Measurements from ENCODE around the gene ZRANB3.
"Not testable (repeated sequence)": the region's sequence is repeated elsewhere in the genome, so short reads cannot be mapped to it uniquely, and the experiment has no call there.

The ZRANB3 gene

GRCh38 chr2:135124924-135125886 lies 405.8 kb downstream of the ZRANB3 start:
- Mint-ChIP-seq H3K4me1 (ENCODE audit: low read depth) (no peaks in the 10 kb centered on the region), H3K9me3 (no peaks in the 10 kb centered on the region), H3K27me3 (ENCODE audit: low read depth) (no peaks in the 10 kb centered on the region), H3K36me3 (ENCODE audit: low read depth) (peaks cover 29% of the 10 kb centered on the region), H3K4me3 (no peak overlapping the region), H3K27ac (no peak overlapping the region)
- no peak for DNase-seq (ENCODE audit: low spot score)

DNA sequence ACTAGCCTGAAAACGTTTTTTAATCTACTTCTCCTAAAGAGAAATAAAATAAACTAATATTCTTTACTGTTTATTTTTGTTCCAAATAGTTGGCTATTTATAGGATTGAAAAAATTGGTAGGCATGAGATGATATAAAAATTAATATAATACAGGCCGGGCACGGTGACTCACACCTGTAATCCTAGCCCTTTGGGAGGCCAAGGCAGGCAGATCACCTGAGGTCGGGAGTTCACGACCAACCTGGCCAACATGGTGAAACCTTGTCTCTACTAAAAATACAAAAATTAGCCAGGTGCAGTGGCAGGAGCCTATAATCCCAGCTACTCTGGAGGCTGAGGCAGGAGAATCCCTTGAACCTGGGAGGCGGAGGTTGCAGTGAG lies 409.4 kb downstream of the ZRANB3 start:
- not testable (repeated sequence) for DNase-seq (ENCODE audit: low spot score); H3K4me3 Mint-ChIP-seq; H3K4me1 Mint-ChIP-seq (ENCODE audit: low read depth); H3K27ac Mint-ChIP-seq; H3K27me3 Mint-ChIP-seq (ENCODE audit: low read depth); H3K9me3 Mint-ChIP-seq
- H3K36me3 Mint-ChIP-seq (ENCODE audit: low read depth) = peaks cover 18% of the 10 kb centered on the region

DNA sequence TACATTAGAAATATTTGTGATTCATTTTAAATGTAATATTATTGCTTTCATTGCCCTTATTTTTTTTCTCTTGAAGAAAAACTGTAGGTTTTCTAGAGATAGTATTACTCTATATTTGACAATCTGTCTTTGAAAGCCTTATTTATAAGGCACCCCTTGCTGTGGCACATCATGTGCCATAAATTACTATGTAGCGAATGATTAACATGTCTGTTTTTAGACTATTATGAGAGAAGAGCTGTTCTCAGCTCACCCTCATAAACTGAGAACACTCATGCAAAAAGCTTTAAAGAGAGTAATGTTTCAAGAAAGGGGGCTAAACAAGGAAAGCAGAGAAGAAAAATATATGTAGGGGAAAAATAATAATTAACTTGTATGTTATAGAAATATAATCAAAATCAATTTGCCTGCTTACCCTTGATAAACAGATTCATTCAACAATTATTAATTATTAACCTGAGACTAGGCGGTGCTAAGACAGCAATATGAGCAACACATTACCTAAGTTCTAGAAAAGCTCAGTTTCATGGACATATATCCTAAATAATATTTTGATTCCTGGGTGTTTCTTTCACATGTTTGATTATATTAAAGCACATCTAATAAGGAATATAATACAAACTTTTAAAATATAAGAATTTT lies 409.9 kb downstream of the ZRANB3 start:
- DNase-seq (ENCODE audit: low spot score) = no peak
- peaks cover 18% of the 10 kb centered on the region for H3K36me3 Mint-ChIP-seq (ENCODE audit: low read depth)
- no peaks in the 10 kb centered on the region for H3K27me3 Mint-ChIP-seq (ENCODE audit: low read depth)
- no peak overlapping the region for H3K27ac Mint-ChIP-seq
- no peaks in the 10 kb centered on the region for H3K9me3 Mint-ChIP-seq
- H3K4me3 Mint-ChIP-seq = no peak overlapping the region
- no peaks in the 10 kb centered on the region for H3K4me1 Mint-ChIP-seq (ENCODE audit: low read depth)

DNA sequence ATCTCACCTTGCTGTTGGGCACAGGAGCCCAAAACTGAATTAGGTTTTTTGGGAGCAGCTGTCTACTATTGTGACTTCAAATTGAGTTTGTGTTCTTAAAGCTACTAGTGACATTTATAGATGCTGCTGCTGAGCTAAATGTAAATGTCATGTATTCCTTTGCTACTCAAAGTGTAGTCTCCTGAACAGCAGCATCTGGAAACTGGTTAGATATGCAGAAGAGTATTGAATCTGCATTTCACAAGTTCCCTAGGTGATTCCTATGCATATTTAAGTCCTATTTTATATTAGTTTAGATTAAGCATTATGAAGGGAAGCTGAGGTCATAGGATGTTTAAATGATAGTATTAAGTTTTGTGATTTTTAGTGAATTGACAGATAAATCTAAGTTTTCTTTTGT lies 411.4 kb downstream of the ZRANB3 start:
- no peak overlapping the region for H3K4me3 Mint-ChIP-seq
- no peaks in the 10 kb centered on the region for H3K27me3 Mint-ChIP-seq (ENCODE audit: low read depth)
- H3K9me3 Mint-ChIP-seq = no peaks in the 10 kb centered on the region
- H3K4me1 Mint-ChIP-seq (ENCODE audit: low read depth) = no peaks in the 10 kb centered on the region
- H3K27ac Mint-ChIP-seq = no peak overlapping the region
- no peak for DNase-seq (ENCODE audit: low spot score)
- H3K36me3 Mint-ChIP-seq (ENCODE audit: low read depth) = peaks cover 11% of the 10 kb centered on the region

DNA sequence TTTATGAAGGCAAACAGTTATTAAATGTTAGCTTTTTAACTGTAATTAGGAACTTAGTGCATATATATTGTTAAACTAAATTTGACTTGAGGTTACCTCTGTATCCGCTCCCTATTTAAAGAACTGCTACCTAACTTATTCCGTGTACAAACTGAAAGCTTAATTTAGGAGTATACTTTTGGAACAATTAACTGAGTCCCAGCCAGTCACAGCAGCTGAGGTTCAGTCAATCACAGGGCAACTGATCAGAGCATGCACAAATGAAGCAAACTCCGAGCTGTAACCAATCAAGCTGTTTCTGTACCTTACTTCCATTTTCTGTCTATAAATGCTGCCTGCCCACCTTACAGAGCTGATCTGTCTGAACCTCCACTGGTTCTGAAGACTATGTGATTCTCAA lies 417.7 kb downstream of the ZRANB3 start:
- H3K4me3 Mint-ChIP-seq = no peak overlapping the region
- H3K27me3 Mint-ChIP-seq (ENCODE audit: low read depth) = no peaks in the 10 kb centered on the region
- peaks cover 5% of the 10 kb centered on the region for H3K36me3 Mint-ChIP-seq (ENCODE audit: low read depth)
- no peak for DNase-seq (ENCODE audit: low spot score)
- H3K4me1 Mint-ChIP-seq (ENCODE audit: low read depth) = no peaks in the 10 kb centered on the region
- H3K9me3 Mint-ChIP-seq = no peaks in the 10 kb centered on the region
- no peak overlapping the region for H3K27ac Mint-ChIP-seq

DNA sequence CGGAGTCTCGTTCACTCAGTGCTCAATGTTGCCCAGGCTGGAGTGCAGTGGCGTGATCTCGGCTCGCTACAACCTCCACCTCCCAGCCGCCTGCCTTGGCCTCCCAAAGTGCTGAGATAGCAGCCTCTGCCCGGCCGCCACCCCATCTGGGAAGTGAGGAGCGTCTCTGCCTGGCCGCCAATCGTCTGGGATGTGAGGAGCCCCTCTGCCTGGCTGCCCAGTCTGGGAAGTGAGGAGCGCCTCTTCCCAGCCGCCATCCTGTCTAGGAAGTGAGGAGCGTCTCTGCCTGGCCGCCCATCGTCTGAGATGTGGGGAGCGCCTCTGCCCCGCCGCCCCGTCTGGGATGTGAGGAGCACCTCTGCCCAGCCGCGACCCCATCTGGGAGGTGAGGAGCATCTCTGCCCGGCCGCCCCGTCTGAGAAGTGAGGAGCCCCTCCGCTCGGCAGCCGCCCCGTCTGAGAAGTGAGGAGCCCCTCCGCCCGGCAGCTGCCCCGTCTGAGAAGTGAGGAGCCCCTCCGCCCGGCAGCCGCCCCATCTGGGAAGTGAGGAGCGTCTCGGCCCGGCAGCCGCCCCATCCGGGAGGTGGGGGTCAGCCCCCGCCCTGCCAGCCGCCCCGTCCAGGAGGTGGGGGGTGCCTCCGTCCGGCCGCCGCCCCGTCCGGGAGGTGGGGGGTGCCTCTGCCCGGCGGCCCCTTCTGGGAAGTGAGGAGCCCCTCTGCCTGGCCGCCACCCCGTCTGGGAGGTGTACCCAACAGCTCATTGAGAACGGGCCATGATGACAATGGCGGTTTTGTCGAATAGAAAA lies 425.3 kb downstream of the ZRANB3 start:
- H3K4me1 Mint-ChIP-seq (ENCODE audit: low read depth); H3K27ac Mint-ChIP-seq; DNase-seq (ENCODE audit: low spot score); H3K4me3 Mint-ChIP-seq; H3K27me3 Mint-ChIP-seq (ENCODE audit: low read depth): not testable (repeated sequence)
- Mint-ChIP-seq H3K9me3 (peaks cover 19% of the 10 kb centered on the region), H3K36me3 (ENCODE audit: low read depth) (peaks cover 46% of the 10 kb centered on the region)

DNA sequence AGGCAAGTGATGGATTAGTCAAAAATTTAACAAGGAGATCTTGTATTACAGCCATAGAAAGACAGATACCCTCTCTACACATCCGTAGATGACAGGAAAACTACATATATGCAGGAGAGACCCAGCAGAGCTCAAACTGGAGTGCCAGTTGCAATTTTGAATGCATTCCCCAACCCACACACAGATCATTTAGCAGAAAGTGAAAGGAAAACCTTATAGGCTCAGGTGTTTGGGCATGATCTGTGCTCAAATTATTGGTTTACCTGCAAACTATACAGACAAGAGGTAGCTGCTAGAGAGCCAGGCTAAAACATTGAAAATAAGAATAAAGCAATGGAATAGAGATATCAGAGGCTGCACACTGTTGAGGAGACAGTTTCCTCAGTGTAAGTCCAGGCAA lies 427.2 kb downstream of the ZRANB3 start:
- no peak for DNase-seq (ENCODE audit: low spot score)
- Mint-ChIP-seq H3K4me3 (no peak overlapping the region), H3K9me3 (peaks cover 19% of the 10 kb centered on the region), H3K36me3 (ENCODE audit: low read depth) (peaks cover 53% of the 10 kb centered on the region), H3K4me1 (ENCODE audit: low read depth) (peaks cover 8% of the 10 kb centered on the region), H3K27ac (no peak overlapping the region), H3K27me3 (ENCODE audit: low read depth) (no peaks in the 10 kb centered on the region)

DNA sequence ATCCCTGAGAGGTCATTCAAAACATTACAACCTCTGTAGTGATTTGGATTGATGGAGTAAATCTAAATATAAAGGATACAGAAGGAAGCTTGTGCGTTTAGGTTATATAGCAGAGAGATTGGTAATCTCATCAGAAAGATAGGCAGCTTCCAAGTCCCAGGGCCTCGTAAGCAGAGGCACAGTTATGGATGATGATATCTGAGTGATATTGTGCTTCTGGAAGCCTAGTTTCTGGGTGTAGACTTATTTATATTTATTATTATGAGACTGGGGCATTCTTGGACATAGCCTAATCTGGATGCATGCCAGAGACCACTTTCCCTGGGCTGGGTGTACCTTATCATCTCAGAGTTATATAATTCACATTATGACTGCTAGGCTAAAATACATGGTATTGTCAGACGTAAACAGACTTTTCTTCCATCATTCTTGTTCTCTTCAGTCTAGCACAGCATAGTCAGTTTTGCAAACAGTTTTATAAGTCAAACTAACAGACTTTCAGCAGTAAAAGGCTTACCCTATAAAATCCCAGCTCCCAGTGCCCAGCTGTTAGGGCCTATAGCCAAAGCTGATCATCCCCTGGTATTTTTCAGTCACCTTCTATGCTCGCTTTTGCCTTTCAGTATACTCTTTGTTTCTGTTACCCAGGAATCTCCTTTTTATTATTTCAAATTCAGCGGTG lies 431.1 kb downstream of the ZRANB3 start:
- H3K27me3 Mint-ChIP-seq (ENCODE audit: low read depth) = no peaks in the 10 kb centered on the region
- peaks cover 40% of the 10 kb centered on the region for H3K36me3 Mint-ChIP-seq (ENCODE audit: low read depth)
- no peak overlapping the region for H3K27ac Mint-ChIP-seq
- peak overlapping the region; percentile 38 for H3K4me3 Mint-ChIP-seq
- peaks cover 13% of the 10 kb centered on the region for H3K4me1 Mint-ChIP-seq (ENCODE audit: low read depth)
- no peak for DNase-seq (ENCODE audit: low spot score)
- H3K9me3 Mint-ChIP-seq = peaks cover 12% of the 10 kb centered on the region

DNA sequence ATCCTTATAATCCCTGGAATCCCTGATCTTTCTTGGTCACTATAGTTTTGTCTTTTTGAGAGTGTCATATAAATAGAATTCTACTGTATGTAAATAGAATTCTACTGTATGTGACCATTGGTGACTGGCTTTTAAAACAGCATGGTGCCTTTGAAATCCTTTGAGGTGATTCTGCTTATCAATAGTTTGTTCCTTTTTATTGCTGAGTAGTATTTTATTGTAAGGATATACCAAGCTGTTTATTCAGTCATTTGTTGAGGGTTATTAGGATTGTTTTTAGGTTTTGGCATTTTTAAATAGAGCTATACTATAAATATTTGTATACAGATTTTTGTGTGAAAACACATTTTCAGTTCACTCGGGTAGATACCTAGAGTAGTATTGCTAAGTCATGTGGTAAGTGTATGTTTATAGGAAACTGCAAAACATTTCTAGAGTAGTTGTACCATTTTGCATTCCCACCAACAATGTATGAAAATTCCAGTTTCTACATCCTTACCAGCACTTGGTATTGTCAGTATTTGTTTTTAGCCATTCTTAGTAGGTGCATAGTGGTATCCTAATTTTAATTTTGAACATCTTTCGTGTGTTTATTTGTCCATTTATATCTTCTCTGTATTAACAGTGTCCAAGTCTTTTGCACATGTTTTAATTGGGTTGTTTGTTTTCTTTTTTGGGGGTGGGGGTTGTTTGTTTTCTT lies 433.3 kb downstream of the ZRANB3 start:
- Mint-ChIP-seq H3K36me3 (ENCODE audit: low read depth) (peaks cover 38% of the 10 kb centered on the region), H3K4me3 (no peak overlapping the region), H3K27ac (no peak overlapping the region)

GRCh38 chr2:135096665-135097446 lies 434.2 kb downstream of the ZRANB3 start:
- Mint-ChIP-seq H3K4me1 (ENCODE audit: low read depth) (peaks cover 11% of the 10 kb centered on the region), H3K4me3 (no peak overlapping the region), H3K27me3 (ENCODE audit: low read depth) (no peaks in the 10 kb centered on the region), H3K36me3 (ENCODE audit: low read depth) (peaks cover 33% of the 10 kb centered on the region), H3K27ac (no peak overlapping the region), H3K9me3 (no peaks in the 10 kb centered on the region)
- DNase-seq (ENCODE audit: low spot score) = no peak

More for the DNA sequence above, 433.3 kb downstream of the ZRANB3 start:
- no peaks in the 10 kb centered on the region for H3K27me3 Mint-ChIP-seq (ENCODE audit: low read depth)
- no peak for DNase-seq (ENCODE audit: low spot score)
- peaks cover 11% of the 10 kb centered on the region for H3K4me1 Mint-ChIP-seq (ENCODE audit: low read depth)
- no peaks in the 10 kb centered on the region for H3K9me3 Mint-ChIP-seq

- no peak overlapping the region for H3K27ac Mint-ChIP-seq
- H3K36me3 Mint-ChIP-seq (ENCODE audit: low read depth) = peaks cover 27% of the 10 kb centered on the region
- H3K4me1 Mint-ChIP-seq (ENCODE audit: low read depth) = peaks cover 11% of the 10 kb centered on the region
- no peaks in the 10 kb centered on the region for H3K27me3 Mint-ChIP-seq (ENCODE audit: low read depth)
- no peak for DNase-seq (ENCODE audit: low spot score)
- H3K4me3 Mint-ChIP-seq = no peak overlapping the region
- no peaks in the 10 kb centered on the region for H3K9me3 Mint-ChIP-seq
These were observed 435.4 kb downstream of the ZRANB3 start for GRCh38 chr2:135095591-135095990.

DNA sequence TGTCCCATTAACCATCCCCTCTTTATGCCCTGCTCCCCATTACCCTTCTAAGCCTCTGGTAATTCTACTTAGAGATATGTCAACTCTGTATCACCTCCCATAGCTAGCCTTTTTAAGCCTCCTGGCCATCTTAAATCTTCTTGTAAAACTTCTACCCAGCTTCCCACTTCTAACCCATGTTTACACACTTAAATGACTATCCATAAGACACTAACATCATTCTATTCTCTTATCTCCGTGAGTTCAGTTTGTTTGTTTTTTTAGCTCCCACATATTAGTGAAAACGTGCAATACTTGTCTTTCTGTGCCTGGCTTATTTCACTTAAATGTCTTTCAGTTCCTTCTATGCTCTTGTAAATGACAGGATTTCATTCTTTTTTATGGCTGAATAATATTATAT lies 436.5 kb downstream of the ZRANB3 start:
- no peak for DNase-seq (ENCODE audit: low spot score)
- H3K4me3 Mint-ChIP-seq = no peak overlapping the region
- H3K9me3 Mint-ChIP-seq = peaks cover under 1% of the 10 kb centered on the region
- peaks cover 11% of the 10 kb centered on the region for H3K4me1 Mint-ChIP-seq (ENCODE audit: low read depth)
- H3K27me3 Mint-ChIP-seq (ENCODE audit: low read depth) = no peaks in the 10 kb centered on the region
- H3K36me3 Mint-ChIP-seq (ENCODE audit: low read depth) = peaks cover 27% of the 10 kb centered on the region
- no peak overlapping the region for H3K27ac Mint-ChIP-seq

Data from T-helper 2 cell treated with Interferon-gamma antibody and Interleukin-4, amounts not matched to agents 5 μg/mL and 100 μg/mL, for 36 hours (primary cell).